Cardiac muscle cell (in vitro differentiated cells and primary cell): ENCODE data around the gene SIMC1. TPM values are rescaled to one million over a fixed set of nuclear protein-coding genes. Genes with fewer than 3 reads are reported as not detected.

Experiments
- DNase-seq, 2 donors: peaks; one replicate each; pipeline versions ENCODE4 v3.0.0 to v3.0.0-alpha.2; 2010 to 2017; ENCODE audit warnings: low read depth in 1 of 2, low spot score in 1 of 2
- H3K27ac ChIP-seq: fragments of 200-600 bp; sonication (generic); 2 replicates; pipeline ENCODE4 v1.5.1; 2016
- H3K27me3 ChIP-seq: fragments of 200-600 bp; sonication (generic); 2 replicates; pipeline ENCODE4 v1.6.0; 2016; ENCODE audit warnings: control low read depth
- H3K36me3 ChIP-seq: fragments of 200-600 bp; sonication (generic); 2 replicates; pipeline ENCODE4 v1.5.1; 2016; ENCODE audit warnings: control low read depth
- H3K4me1 ChIP-seq: fragments of 200-600 bp; sonication (generic); 2 replicates; pipeline ENCODE4 v1.8.1; 2017; ENCODE audit warnings: low read depth, mild to moderate bottlenecking, mixed run types
- H3K4me3 ChIP-seq: fragments of 200-600 bp; sonication (generic); 2 replicates; pipeline ENCODE4 v1.5.1; 2016; ENCODE audit warnings: mild to moderate bottlenecking
- H3K9me3 ChIP-seq: fragments of 200-600 bp; sonication (generic); 2 replicates; pipeline ENCODE4 v1.5.1; 2017; ENCODE audit warnings: low read depth, mild to moderate bottlenecking, control low read depth
- polyA plus RNA-seq: library from polyadenylated mRNA; unstranded; fragments of >200 nt; fragmentation: Nextera tagmentation; extraction: Ambion mirVana; gene quantifications from 2 replicates; pipeline ENCODE4 v1.2.1, GENCODE V29; 2016
- total RNA-seq: library from RNA; depleted of rRNA; stranded (reverse); fragments of >200 nt; gene quantifications from 2 replicates; pipeline ENCODE4 v1.2.3, GENCODE V29; 2016
- TF ChIP-seq, protein P1 (sequence below): IDR thresholded peaks from 2 replicates; pipeline ENCODE4 v1.5.1; 2012; ENCODE audit warnings: low read depth, mild to moderate bottlenecking, low read length

SIMC1 gene
- total and polyA plus RNA-seq, 2 experiments from 2014 or later, result 17.0 to 21.4 TPM

DNA sequence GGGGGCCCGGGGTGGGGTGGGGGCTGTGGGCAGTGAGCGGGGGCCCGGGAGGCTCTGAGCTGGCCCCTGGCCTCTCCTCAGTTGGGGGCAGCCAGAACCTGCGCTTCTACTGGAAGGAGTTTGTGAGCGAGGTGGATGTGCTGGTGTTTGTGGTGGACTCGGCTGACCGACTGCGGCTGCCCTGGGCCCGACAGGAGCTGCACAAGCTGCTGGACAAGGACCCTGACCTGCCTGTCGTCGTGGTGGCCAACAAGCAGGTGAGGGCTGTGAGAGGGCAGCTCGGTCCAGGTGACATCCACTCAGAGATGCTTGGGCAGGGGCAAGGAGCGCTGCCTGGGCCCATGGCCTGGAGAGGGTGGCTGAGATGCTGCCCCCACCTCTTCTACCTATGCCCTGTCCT, 130.5 kb downstream of the SIMC1 start:
- peaks cover 10% of the 10 kb centered on the region for H3K36me3 ChIP-seq

DNA sequence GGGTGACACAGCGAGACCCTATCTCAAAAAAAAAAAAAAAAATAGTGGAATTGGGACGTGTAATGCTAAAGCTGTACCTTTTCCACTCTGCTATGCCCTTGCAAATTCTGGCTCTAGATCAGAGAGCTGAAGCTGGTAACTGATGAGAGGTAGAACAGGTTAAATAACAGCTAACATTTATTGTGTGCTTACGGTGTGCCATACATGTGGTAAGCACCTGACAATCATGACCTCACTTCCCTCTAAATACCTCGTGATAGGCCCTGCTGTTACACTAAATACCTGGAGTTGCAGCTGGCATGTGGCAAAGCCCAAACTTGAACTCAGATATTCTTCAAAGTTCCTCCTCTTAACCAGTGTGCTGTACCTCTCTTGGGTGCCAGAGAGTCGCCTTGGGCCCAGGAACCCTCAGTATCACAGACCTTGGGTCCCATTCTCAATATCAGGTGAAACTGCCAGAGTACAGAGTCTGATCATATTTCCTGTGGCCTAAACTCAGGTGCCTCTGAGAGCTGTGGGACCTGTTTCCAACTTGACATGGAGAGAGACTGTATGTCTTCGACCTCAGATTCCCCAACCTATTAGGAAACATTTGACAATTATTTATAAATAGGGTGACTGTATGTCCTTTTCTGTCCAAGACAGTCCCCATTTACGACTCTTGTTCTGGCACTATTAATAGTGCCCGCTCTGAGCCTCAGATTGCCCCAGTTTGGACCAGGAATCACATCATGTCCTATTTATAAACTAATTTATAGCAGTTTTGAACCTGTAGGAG, 131.9 kb downstream of the SIMC1 start:
- Histone ChIP-seq H3K36me3 (peaks cover 10% of the 10 kb centered on the region), H3K4me1 (no peaks in the 10 kb centered on the region), H3K4me3 (no peak overlapping the region), H3K27ac (no peak overlapping the region), H3K27me3 (no peaks in the 10 kb centered on the region), H3K9me3 (no peaks in the 10 kb centered on the region)
- DNase-seq, result no peak
- TF ChIP-seq, protein P1, sequence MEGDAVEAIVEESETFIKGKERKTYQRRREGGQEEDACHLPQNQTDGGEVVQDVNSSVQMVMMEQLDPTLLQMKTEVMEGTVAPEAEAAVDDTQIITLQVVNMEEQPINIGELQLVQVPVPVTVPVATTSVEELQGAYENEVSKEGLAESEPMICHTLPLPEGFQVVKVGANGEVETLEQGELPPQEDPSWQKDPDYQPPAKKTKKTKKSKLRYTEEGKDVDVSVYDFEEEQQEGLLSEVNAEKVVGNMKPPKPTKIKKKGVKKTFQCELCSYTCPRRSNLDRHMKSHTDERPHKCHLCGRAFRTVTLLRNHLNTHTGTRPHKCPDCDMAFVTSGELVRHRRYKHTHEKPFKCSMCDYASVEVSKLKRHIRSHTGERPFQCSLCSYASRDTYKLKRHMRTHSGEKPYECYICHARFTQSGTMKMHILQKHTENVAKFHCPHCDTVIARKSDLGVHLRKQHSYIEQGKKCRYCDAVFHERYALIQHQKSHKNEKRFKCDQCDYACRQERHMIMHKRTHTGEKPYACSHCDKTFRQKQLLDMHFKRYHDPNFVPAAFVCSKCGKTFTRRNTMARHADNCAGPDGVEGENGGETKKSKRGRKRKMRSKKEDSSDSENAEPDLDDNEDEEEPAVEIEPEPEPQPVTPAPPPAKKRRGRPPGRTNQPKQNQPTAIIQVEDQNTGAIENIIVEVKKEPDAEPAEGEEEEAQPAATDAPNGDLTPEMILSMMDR, result no peak

More for the DNA sequence above, 130.5 kb downstream of the SIMC1 start:
- no peaks in the 10 kb centered on the region for H3K9me3 ChIP-seq
- H3K4me3 ChIP-seq, result no peak overlapping the region
- no peak overlapping the region for H3K27ac ChIP-seq
- TF ChIP-seq, protein P1, result no peak
- peaks cover 10% of the 10 kb centered on the region for H3K27me3 ChIP-seq
- no peak for DNase-seq
- H3K4me1 ChIP-seq, result no peaks in the 10 kb centered on the region

DNA sequence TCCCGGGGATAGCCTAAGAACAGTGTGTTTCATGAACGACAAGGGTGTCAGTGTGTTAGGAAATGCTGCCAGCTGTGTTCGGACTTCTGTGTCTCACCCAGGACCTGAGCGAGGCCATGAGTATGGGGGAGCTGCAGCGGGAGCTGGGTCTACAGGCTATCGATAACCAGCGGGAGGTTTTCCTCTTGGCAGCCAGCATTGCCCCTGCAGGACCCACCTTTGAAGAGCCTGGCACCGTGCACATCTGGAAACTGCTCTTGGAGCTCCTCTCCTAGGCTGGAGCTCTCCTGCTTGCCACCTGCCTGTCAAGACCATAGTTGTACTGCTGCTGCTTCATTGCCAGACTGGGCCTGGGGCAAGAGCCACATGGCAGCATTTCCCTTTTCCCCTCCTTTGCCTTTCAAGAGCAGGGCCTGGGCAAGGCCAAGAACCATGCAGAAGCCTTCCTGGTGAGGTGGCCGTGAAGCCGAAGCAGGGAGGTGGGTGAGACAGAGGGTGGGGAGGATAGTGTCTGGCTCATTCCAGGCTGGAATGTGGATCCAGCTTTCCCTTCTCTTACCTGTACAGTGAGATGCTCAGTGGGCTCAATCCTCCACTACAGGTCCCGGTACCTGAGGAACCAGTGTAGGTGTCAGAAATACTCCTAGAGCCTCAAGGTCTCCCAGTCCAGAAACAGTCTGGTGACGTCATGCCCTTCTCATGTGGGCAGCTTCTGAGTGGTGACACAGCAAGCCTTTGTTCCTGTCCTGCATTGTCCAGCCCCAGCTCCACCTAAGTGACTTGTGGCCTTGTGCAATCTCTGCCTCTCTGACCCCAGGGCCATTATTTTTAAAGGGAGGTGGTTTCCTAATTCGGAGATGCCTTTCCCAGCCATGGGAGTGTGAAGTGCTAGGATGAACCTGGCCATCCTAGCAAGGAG, 133.7 kb downstream of the SIMC1 start:
- no peaks in the 10 kb centered on the region for H3K4me1 ChIP-seq
- no peaks in the 10 kb centered on the region for H3K27me3 ChIP-seq
- TF ChIP-seq, protein P1, result no peak
- no peak overlapping the region for H3K27ac ChIP-seq
- no peaks in the 10 kb centered on the region for H3K9me3 ChIP-seq
- H3K4me3 ChIP-seq, result no peak overlapping the region
- H3K36me3 ChIP-seq, result peaks cover 10% of the 10 kb centered on the region
- DNase-seq, result no peak

DNA sequence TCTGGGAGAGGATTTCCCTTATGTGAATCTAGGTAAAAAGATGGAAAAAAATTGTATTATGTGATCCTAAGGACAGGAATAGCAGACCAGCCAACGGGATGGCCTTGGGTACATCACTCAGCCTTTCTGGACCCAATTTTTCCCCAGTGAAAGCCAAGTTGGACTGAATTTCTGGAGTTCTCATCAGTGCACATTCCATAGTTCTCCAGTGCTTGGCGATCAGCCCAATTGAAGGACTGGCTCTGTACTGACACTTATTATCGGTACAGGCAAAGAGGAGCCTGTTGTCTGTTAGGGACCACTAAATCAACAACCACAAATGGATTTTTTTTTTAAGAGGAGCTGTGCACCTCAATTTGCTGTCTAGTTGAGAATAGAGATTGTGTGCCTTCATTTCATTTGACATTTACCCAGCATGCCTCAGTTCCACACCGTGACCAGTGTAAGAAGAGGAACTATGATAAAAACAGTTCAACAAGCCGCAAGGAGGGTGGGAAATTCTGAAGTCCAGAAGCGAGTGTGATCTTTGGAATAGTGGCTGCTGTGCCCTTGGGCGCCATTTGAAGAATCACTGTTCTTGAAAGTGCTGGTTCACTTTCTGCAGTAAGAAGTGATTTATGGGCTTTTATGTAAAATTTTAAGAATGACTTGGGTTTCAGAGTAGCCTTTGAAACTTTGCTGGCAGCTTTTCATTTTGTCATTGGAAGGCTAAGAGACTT, 135.0 kb downstream of the SIMC1 start:
- peak in 1 of 2 donors; percentile 35 for DNase-seq
- Histone ChIP-seq H3K36me3 (peaks cover 4% of the 10 kb centered on the region), H3K4me1 (no peaks in the 10 kb centered on the region), H3K27ac (peak overlapping the region; percentile 13), H3K27me3 (no peaks in the 10 kb centered on the region), H3K9me3 (no peaks in the 10 kb centered on the region), H3K4me3 (no peak overlapping the region)
- TF ChIP-seq, protein P1, result no peak

DNA sequence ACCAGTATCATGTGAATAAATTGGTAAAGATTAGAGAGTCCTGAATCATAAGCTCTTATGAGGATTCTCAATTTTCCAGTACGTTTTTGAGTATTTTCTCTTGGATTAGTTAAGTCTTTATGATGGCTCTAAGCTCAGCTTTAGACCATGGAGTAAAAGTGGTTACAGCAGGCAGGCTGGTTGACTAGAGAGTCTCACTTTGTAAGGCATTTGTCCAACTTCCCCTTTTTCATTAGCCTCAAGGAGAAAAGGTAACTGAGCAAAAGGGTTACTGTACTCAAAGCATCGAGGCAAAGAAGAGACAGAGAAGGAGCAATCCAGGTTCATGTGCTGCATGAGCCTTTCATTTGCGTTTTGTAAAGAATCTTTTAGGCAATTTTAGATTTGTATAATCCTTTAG, 141.7 kb downstream of the SIMC1 start:
- Histone ChIP-seq H3K9me3 (no peaks in the 10 kb centered on the region), H3K27me3 (no peaks in the 10 kb centered on the region), H3K4me3 (no peak overlapping the region), H3K36me3 (peaks cover 19% of the 10 kb centered on the region), H3K27ac (no peak overlapping the region), H3K4me1 (no peaks in the 10 kb centered on the region)
- TF ChIP-seq, protein P1, result no peak
- DNase-seq, result no peak
